A673 (cell line): ENCODE measurements around the gene RASGEF1C. TPM values are rescaled to one million over a fixed set of nuclear protein-coding genes. Genes with fewer than 3 reads are reported as not detected.

Experiments
- BruUV-seq: library from RNA; stranded (reverse); fragments of 400-500 nt; replicated peaks from 2 replicates; lab custom pipeline; 2021; lab: Mats Ljungman, UMichigan
- CTCF ChIA-PET: fragments of 300-600 bp; sonication (Branson Sonifier 250); formaldehyde crosslinking; loops from one replicate; lab custom pipeline; 2022; ENCODE audit warnings: antibody characterized with exemption; lab: Charles Lee
- POLR2A ChIA-PET: fragments of 300-600 bp; sonication (Branson Sonifier 250); formaldehyde crosslinking; loops from one replicate; lab custom pipeline; 2022; ENCODE audit warnings: antibody characterized with exemption; ENCODE audit not compliant: low non-redundant PET; lab: Charles Lee
- DNase-seq: peaks from one replicate; pipeline ENCODE4 v3.0.0-alpha.2; 2015; ENCODE audit warnings: low spot score
- H3K27ac ChIP-seq: fragments of 200-600 bp; sonication (generic); 2 replicates; pipeline ENCODE4 v1.5.1; 2016; ENCODE audit warnings: mixed run types, low read depth, mild to moderate bottlenecking, mixed read lengths, antibody characterized with exemption, low read length; ENCODE audit not compliant: poor library complexity, severe bottlenecking
- H3K27me3 ChIP-seq: fragments of 200-600 bp; sonication (generic); replicated peaks from 2 replicates; pipeline ENCODE4 v1.6.1; 2017; ENCODE audit warnings: mixed run types, low read depth, mild to moderate bottlenecking, mixed read lengths, antibody characterized with exemption, low read length; ENCODE audit not compliant: insufficient read depth, poor library complexity
- H3K36me3 ChIP-seq: fragments of 200-600 bp; sonication (generic); 2 replicates; pipeline ENCODE4 v1.6.1; 2016; ENCODE audit warnings: mixed run types, mild to moderate bottlenecking, mixed read lengths, antibody characterized with exemption, low read length; ENCODE audit not compliant: insufficient read depth, poor library complexity, severe bottlenecking
- H3K4me1 ChIP-seq: fragments of 200-600 bp; sonication (generic); 2 replicates; pipeline ENCODE4 v1.6.1; 2017; ENCODE audit warnings: mixed run types, mild to moderate bottlenecking, mixed read lengths, antibody characterized with exemption, low read length; ENCODE audit not compliant: insufficient read depth, poor library complexity, severe bottlenecking
- H3K4me3 ChIP-seq: fragments of 200-600 bp; sonication (generic); 2 replicates; pipeline ENCODE4 v1.5.1; 2016; ENCODE audit warnings: low read depth, mixed run types, mild to moderate bottlenecking, mixed read lengths, low read length; ENCODE audit not compliant: poor library complexity, severe bottlenecking
- H3K9me3 ChIP-seq: fragments of 200-600 bp; sonication (generic); 2 replicates; pipeline ENCODE4 v1.6.1; 2016; ENCODE audit warnings: mixed run types, low read depth, mild to moderate bottlenecking, mixed read lengths, antibody characterized with exemption, low read length; ENCODE audit not compliant: poor library complexity, severe bottlenecking
- CTCF ChIP-seq: fragments of 300-800, 200-600 bp; sonication (generic); conservative IDR thresholded peaks from 2 replicates; pipeline ENCODE4 v1.5.1; 2017; ENCODE audit warnings: low read depth, mild to moderate bottlenecking, antibody characterized with exemption, low read length, moderate library complexity, mixed read lengths
- EZH2 ChIP-seq: fragments of 200-600 bp; sonication (generic); IDR thresholded peaks from 2 replicates; pipeline ENCODE4 v1.6.1; 2017; ENCODE audit warnings: borderline replicate concordance, low read depth, mild to moderate bottlenecking, mixed read lengths, antibody characterized with exemption, low read length; ENCODE audit not compliant: poor library complexity, severe bottlenecking
- intact Hi-C: fragments of 100-400 bp; cut with micrococcal nuclease; formaldehyde crosslinking; loops from one replicate; pipeline ENCODE4 v1.10.0; 2022; ENCODE audit not compliant: unreplicated experiment
- total RNA-seq: library from RNA; stranded (reverse); gene quantifications from 2 replicates; pipeline ENCODE4 v1.2.3, GENCODE V29; 2021

The RASGEF1C gene
- total RNA-seq, 1 experiment from 2014 or later = not detected

- peak within 1 kb of the TSS; percentile 82 for H3K27ac ChIP-seq
- POLR2A ChIA-PET = no interaction called here
- intact Hi-C loops = no loop called here
- DNase-seq = peak; percentile 83
- peaks cover 7% of the 10 kb centered on the region for H3K9me3 ChIP-seq
- no peaks in the 10 kb centered on the region for H3K27me3 ChIP-seq
- BruUV-seq = no TSS peak
- TF ChIP-seq CTCF (no peak), EZH2 (no peak)
- no peaks in the 10 kb centered on the region for H3K36me3 ChIP-seq
- CTCF ChIA-PET = no interaction called here
- H3K4me3 ChIP-seq = peak within 1 kb of the TSS; percentile 70
- H3K4me1 ChIP-seq = peaks cover 27% of the 10 kb centered on the region
These were observed 137.3 kb downstream of the RASGEF1C start, which contains the start of gene RNF130 for GRCh38 chr5:180071531-180072255. TSS of gene RNF130 (minus strand) at chr5:180071759. CDS start at chr5:180071702, 57 bp downstream.

- Histone ChIP-seq H3K27me3 (no peaks in the 10 kb centered on the region), H3K36me3 (no peaks in the 10 kb centered on the region), H3K9me3 (peaks cover 7% of the 10 kb centered on the region), H3K4me1 (peaks cover 27% of the 10 kb centered on the region), H3K4me3 (peak overlapping the region; percentile 70), H3K27ac (peak overlapping the region; percentile 74)
- BruUV-seq = TSS peak; percentile 49
- ChIA-PET POLR2A (no interaction called here), CTCF (no interaction called here)
- intact Hi-C loops = no loop called here
- peak; percentile 50 for DNase-seq
- TF ChIP-seq EZH2 (no peak), CTCF (no peak)
These were observed 138.1 kb downstream of the RASGEF1C start for GRCh38 chr5:180070756-180071530.

GRCh38 chr5:180069589-180070247 lies 139.3 kb downstream of the RASGEF1C start:
- no peaks in the 10 kb centered on the region for H3K27me3 ChIP-seq
- H3K9me3 ChIP-seq = peaks cover 7% of the 10 kb centered on the region
- no peak overlapping the region for H3K27ac ChIP-seq
- no peaks in the 10 kb centered on the region for H3K36me3 ChIP-seq
- POLR2A ChIA-PET = no interaction called here
- intact Hi-C loops = no loop called here
- H3K4me3 ChIP-seq = peak overlapping the region; percentile 70
- BruUV-seq = no TSS peak
- peaks cover 27% of the 10 kb centered on the region for H3K4me1 ChIP-seq
- CTCF ChIA-PET = interaction anchor here (0.6 kb wide), 1 partner anchor 16 kb away, joined by 4 read pairs; no protein-coding TSS in a partner anchor
- TF ChIP-seq CTCF (no peak), EZH2 (no peak)
- no peak for DNase-seq
